Measurements from ENCODE around the gene FLNB.
"Not testable (repeated sequence)": the region's sequence is repeated elsewhere in the genome, so short reads cannot be mapped to it uniquely, and the experiment has no call there.

Gene FLNB

GRCh38 chr3:58034738-58035523 is 26.7 kb downstream of the FLNB start:
- DNase-seq (ENCODE audit: low spot score), result no peak

DNA sequence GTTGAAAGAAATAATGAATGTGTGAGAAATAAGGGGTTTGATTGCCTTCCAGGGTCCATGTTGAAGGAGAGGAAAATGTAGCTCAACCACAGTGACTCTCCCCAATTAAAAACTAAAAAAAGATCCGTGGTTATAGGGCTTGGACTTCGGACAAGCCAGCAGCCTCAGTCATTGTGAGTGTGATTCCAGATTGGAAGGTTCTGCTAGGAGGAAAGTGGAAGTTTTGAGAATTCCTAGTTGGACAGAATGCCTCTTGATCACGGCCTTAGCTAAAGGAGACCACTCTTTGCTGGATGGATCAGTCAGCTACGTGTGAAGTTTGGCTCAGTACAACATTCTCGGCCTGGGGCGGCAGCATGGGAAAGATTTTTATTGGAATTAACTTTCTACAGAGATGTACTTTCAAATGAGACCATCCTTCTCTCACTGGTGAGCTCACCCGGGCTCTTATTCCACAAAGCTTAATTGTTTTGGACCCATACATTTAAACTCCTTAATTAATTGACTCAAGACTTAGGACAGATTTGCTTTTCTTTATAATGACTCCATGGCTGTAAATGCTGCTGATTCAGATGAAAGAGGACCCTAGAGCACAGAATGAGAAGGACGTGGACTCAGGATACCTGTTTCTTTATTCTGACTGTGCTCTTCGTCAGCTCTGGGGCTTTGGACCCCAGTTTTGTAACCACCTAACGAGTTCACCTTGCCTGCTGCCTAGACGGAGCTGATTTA is 27.5 kb downstream of the FLNB start:
- peak; percentile 46 for DNase-seq (ENCODE audit: low spot score)

GRCh38 chr3:58036293-58037032 is 28.2 kb downstream of the FLNB start:
- DNase-seq (ENCODE audit: low spot score), result no peak

DNA sequence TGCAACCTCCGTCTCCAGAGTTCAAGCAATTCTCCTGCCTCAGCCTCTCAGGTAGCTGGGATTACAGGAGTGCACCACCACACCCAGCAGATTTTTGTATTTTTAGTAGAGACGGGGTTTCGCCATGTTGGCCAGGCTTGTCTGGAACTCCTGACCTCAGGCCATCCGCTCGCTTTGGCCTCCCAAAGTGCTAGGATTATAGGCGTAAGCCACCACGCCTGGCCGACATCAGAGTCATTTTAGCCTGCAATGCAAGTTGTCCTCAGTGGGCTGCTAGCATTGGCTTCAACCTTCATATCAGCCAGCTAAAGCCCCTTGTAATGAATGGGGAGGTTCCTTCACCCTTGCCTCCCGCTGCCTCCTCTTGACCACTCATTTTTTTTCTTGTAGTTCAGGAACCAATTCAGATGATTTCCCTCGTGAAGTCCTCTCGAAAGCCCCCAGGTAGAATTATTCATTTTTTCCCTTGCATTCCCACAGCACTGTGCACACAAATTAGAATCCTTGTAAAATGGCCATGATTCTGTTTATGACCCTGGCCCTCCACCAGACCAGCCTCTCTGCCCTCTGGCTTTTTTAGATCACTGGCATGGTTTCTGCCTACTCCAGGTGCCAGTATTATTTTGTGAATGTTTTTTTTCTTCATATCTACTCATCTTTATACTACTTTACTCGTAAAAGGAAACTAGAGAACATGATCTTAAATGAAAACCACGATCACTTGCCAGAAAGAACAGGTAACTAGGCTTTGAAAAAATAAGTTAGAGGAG is 29.1 kb downstream of the FLNB start:
- no peak for DNase-seq (ENCODE audit: low spot score)

DNA sequence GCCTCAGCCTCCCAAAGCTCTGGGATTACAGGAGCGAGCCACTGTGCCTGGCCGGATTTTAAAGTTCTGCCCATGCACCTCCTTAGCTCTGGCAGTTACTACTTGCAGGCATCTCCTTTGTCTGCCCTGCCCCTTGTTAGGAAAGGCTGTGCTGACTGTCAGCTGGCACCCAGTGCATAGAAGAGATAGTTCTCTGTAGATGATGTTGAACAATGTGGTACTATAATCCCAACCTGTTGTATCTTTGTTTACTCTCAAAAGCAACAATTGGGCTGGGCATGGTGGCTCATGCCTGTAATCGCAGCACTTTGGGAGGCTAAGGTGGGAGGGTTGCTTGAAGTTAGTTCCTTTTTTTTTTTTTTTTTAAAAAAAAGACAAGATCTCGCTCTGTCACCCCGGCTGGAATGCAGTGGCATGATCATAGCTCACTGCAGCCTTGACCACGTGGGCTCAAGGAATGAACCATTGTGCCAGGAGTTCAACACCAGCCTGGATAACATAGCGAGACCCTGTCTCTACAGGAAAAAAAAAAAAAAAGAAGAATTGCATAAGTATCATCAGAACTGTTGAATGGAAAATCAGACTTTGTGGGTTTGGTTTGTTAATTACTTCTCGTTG is 30.6 kb downstream of the FLNB start:
- DNase-seq (ENCODE audit: low spot score), result no peak

- no peak for DNase-seq (ENCODE audit: low spot score)
These were observed 31.4 kb downstream of the FLNB start for GRCh38 chr3:58039601-58040000.

GRCh38 chr3:58041182-58041825 is 33.1 kb downstream of the FLNB start:
- no peak for DNase-seq (ENCODE audit: low spot score)

GRCh38 chr3:58041826-58042324 is 33.7 kb downstream of the FLNB start:
- DNase-seq (ENCODE audit: low spot score), result peak; percentile 74

- DNase-seq (ENCODE audit: low spot score), result no peak
These were observed 34.9 kb downstream of the FLNB start for GRCh38 chr3:58042947-58043707.

DNA sequence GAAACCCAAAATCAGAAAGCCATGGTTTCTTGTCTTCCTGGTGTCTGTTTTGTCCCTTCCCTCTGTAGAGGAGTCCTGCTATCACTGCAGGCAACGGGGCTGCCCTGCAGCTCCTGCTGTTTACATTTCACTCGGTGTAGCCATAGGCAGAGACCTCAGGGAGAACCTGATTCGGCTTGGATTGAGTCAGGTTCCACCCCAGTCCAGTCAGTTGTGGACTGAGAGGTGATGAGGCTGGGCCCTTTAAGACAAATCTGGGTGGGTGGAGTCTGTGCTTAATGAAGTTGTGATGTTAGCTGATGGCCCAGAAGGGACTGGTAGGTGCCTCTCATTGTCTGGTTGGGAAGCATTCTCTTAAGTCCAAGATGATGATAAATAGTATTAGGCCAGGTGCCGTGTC is 35.7 kb downstream of the FLNB start:
- no peak for DNase-seq (ENCODE audit: low spot score)

DNA sequence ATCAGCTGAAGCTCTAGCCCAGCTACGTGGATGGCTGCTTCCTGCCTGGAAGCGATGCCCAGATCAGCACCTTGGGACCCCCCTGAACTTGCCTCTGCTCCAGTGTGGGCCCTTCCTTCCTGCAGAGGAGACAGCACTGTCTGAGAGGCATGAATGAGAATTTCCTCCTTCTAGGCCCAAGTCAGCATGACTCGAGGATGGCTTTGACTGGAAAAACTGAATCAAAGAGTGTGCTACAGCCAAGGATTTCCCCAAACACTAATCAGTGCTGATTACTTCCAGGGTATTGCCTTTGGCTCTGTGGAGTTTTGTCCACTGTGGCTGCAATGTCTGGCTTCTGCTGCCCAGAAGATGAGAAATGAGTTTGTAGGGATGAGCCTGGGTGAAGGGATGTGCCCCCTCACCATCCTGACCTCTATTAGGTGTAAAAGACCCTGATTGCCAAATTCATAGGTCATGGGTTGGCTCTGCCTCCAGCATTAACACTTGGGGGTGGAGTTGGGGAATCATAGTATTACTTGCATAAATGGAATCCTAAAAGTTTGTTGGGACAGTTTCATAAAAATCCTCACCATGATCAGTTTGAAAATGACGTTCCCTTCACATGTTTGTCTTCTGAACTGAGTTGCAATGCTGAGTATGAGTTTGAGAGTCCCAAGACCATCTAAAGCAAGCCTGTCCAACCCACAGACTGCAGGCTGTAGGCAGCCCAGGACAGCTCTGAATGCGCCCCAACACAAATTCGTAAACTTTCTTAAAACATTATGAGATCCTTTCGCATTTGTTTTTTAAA is 36.7 kb downstream of the FLNB start:
- peak; percentile 27 for DNase-seq (ENCODE audit: low spot score)

GRCh38 chr3:58047826-58048225 is 39.6 kb downstream of the FLNB start:
- DNase-seq (ENCODE audit: low spot score), result peak; percentile 61

DNA sequence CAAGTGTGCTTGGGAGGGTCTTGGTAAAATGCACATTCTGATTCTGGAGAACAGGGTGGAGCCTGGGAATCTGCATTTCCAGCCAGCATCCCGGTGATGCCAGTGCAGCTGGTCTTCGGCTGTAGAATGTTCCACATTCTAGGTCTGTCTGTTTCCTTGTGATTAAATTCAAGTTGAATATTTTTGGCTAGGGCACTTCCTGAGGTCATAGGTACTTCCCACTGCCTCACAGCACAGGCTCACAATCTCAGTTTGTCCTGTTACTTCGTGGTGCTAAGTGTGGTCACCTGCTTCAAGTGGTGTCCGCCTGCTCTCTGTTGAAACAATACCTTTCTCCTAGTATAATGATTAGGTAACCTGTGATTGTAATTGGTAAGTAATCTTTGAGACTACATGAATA is 40.1 kb downstream of the FLNB start:
- no peak for DNase-seq (ENCODE audit: low spot score)

GRCh38 chr3:58049143-58049785 is 41.0 kb downstream of the FLNB start:
- DNase-seq (ENCODE audit: low spot score), result peak; percentile 64

DNA sequence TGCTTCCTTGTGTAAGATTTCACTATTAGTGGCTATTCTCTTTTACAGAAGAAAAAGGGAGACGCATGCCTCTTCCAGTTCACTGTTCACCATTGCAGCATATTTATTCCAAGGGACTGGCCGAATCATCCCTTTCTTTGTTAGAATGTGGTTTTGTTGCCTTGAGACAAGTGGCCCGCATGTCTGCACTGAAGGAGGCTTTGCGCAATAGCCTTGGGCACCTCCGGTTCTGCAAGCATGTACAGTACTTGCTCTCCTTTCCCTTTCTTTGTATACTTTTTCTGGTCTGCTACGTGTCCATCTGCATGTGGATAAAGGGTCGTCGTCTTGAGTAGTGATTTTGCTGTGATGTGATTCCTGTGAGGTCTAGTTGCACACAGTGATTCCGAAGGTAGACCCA is 43.0 kb downstream of the FLNB start:
- peak; percentile 68 for DNase-seq (ENCODE audit: low spot score)

DNA sequence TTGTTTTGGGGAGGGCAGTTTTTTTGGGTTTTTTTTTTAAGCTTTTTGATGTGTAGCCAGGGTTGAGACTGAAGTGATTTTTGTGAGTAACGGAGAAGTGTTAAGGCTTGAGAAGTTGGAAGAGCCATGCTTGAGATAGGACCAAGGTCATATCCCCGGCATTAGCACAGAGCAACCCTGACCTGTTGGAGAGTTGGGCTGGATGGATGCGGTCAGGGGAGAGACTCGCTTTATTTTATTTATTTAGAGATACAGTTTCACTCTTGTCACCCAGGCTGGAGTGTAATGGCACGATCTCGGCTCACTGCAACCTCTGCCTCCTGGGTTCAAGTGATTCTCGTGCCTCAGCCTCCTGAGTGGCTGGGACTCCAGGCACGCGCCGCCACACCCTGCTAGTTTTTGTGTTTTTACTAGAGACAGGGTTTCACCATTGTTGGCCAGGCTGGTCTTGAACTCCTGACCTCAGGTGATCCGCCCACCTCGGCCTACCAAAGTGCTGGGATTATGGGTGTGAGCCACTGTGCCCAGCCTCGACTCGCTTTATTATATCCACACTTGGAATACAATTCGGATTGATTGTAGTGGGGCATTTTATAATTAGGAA is 43.5 kb downstream of the FLNB start:
- DNase-seq (ENCODE audit: low spot score), result not testable (repeated sequence)

DNA sequence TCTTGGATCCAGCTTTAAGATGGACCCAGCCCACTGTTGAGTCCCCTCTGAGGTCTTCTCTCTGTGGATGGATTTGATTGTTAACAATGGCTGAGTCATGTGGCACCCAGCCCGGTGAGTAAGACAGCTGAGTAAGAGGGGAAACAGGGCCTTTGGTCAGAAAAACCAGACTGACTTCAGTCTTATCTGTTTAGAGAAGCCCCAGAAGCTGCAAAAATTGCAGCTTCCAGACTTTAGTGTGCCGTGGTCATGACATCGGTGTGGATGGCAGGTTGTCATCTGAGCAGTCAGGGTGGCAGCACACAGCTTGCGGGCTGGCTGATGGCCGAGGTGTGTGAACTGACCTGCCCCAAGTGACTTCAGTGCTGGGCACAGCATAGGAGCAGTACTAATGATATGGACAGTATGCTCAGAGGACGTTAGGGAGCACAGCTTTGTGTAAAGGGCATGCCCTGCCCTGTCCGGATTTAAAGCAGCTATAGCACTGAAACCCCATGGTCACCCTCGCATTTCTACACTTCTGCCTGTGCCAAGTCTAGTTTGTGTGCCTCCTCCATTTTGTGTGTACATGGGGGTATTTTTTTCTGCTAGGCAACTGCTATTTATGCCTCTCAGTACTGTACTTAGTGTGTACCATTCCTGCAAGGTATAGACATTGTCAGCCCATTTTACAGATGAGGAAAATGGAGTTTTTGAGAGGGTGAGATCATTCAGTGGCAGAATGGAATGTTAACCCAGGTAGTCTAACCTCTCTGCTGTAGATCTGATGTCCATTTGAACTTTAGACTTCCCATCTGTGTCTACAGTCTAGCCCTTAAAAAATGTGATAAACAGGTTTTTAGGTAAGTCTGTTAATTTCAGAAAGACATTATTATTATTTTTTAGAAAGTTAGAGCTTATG is 44.4 kb downstream of the FLNB start:
- peak; percentile 83 for DNase-seq (ENCODE audit: low spot score)
